ENCODE measurements around the gene TEX48.

The TEX48 gene

DNA sequence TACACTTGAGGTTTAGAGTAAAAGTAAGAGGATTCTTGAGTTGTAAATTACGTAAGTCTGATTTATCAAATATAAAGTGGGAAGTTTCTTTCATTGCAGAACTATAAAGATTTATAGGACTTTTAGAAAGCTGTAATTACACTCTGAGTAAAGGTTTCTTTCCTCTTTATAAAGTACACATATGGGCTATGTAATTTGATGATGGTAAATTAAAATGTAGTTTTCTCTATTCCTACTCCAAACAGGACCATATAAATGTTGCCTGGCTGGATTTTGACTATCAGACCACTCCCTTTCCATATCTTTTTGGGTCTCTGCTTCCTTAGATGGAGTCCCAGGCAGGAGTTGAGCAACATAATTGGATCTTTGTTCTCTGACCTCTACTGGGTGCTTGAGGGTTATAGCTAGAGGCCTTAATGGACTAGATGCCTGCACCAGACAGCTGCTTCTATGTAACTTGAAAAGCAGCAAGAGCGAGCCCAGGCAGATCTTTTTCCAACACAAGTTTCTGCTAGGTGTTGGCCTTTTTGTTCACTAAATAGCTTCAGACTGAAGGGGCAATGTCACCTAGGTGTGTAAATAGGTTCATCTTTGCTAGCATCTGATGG lies 11.4 kb upstream of the TEX48 start:
- DNase-seq (ENCODE audit: low read depth in 3 of 3) = no peak

DNA sequence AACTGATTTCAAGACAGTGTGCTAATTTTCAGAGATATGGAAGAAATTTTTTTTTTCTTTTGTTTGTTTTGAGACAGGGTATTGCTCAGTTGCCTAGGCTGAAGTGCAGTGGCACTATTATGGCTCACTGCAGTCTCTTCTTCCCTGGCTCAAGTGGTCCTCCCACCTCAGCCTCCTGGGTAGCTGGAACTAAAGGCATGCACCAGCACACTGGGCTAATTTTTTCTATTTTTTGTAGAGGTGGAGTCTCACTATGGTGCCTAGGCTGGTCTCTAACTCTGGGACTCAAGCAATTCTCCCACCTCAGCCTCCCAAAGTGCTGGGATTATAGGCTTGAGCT lies 9.9 kb upstream of the TEX48 start:
- no peak for DNase-seq (ENCODE audit: low read depth in 3 of 3)

DNA sequence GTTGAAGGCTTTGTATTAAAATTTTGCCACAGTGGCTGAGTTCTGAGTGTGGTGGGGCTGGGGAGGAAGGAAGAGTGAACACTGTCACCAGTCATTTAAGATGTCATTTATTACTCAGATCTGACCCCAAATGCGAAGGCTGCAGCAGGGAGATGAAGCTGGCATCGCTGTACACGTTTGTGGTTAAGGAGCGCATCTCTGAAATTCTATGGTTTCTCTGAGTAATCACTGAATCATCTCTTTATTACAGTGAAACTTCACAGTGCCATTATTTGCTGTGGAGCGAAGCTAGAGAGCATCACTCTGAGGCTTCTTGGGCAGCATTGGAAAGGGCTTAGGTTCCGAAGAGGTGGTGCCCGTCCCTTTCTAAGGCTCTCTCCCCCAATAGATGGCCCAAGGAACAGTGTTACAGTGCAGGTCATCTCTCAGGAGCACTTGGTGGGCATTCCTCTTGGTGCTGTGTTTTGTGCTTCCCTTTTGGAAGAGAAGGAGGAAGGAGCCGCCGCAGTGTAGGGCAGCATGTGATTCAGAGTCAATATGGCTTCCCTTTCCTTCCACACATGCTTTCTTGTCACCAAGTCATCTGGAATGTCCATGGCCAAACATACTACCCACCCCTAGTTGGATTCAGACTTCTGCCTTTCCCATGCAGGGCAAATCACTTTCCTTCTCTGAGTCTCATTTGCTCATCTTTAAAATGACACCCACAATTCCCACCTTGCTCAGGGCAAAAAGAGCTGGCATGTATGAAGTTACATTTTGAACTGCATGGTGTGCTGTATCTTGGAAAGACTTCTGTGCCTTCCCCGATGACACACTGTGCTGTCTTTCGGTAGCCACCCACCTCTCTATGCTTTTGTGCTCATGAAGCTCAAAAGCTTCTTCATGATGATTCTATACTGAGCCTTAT lies 9.3 kb upstream of the TEX48 start:
- peak in 2 of 3 experiments; percentile 50 to 56 for DNase-seq (ENCODE audit: low read depth in 3 of 3)

DNA sequence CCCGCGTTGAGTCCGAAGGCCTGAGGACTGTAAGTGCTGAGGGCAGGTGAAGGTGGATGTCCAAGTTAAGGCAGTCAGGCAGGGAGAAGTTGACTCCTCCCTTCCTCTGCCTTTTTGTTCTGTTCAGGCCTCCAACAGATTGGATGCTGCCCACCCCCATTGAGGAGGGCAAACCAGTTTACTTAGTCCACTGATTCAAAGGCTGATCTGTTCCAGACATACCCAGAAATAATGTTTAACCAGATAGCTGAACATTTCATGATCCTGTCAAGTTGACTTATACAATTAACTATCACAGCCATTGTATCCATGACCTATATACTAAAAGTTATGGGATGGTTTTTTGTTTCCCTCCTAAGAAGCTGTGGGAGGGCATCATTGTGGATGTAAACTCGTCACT lies 8.3 kb upstream of the TEX48 start:
- DNase-seq (ENCODE audit: low read depth in 3 of 3) = no peak

DNA sequence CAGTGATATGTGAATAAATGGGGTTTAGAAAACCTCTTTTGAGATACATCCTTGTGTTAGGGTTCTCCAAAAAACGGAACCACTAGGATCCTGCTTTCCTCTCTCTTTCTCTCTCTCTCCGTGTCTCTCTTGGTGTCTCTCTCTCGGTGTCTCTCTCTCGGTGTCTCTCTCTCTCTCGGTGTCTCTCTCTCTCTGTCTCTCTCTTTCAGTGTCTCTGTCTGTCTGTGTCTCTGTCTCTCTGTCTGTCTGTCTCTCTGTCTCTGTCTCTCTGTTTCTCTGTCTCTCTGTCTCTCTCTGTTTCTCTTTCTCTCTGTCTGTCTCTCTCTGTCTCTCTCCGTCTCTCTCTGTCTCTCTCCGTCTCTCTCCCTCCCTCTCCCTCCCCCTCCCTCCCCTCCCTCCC lies 7.8 kb upstream of the TEX48 start:
- DNase-seq (ENCODE audit: low read depth in 3 of 3) = no peak

DNA sequence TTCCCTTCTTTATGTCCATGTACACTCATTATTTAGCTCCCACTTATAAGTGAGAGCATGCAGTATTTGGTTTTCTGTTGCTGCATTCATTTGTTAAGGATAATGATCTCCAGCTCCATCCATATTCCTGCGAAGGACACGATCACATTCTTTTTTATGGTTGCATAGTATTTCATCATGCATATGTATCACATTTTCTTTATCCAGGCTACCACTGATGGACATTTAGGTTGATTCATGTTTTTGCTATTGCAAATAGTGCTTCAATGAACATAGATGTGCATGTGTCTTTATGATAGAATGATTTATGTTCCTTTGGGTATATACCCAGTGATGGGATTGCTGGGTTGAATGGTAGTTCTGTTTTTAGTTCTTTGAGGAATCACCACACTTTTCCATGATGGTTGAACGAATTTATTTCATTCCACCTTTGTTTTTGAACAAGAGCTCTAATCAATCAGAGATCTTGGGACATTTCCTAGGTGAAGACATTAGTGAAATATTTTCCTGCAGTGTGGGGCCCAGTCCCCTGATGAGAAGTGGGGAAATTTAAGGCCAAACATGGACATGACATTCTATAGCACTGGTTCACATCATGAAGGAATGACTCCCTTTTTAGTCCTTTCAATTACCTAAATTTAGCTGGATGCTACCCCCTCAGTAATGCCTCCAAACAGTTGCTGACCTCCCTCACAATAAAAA lies 7.1 kb upstream of the TEX48 start:
- no peak for DNase-seq (ENCODE audit: low read depth in 3 of 3)

DNA sequence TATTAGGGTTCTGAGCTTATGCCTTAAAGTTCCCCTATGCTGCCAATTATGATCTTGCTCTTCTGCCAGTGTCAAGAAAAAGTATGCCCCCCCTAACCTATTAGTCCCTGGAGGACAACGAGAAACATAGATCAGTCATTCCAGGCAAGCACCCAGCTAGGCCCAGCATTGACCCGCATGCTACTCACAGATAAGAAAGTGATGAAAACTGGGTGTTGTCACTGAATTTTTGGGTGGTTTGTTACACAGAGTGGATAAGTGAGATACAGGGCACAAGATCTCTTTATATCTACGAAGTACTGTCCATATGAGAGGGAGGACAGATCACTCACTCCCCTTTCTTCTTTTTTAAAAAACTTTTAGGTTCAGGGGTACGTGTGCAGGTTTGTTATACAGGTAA lies 6.4 kb upstream of the TEX48 start:
- DNase-seq (ENCODE audit: low read depth in 3 of 3) = no peak

DNA sequence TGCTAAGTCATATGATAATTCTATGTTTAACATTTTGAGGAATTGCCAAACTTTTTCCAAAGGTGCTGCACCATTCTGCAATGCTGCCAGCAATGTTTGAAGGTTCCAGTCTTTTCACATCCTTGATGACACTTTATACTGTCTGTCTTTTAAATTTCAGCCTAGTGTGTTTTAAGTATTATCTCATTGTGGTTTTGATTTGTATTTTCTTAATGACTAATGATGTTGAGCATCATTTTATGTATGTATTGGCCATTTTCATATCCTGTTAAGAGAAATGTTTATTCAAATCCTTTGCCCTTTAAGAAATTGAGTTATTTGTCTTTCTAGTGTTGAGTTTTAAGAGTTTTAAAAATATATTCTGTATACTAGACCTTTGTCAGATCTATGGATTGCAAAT lies 5.0 kb upstream of the TEX48 start:
- no peak for DNase-seq (ENCODE audit: low read depth in 3 of 3)

DNA sequence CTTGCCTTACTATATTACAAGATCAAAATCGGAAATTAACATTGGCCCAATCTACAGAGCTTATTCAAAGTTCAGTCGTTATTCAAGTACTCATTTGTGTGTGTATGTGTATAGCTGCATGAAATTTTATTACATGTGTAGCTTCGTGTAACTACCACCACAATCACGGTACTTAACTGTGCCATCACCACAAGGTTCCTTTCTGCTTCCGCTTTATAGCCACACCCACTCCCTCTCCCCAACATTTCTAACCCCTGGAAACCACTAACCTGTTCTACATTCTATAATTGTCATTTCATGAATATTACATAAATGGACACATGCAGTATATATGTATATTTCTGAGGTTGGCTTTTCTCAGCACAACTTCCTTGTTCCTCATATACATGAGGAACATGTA lies 4.0 kb upstream of the TEX48 start:
- DNase-seq (ENCODE audit: low read depth in 3 of 3) = no peak

DNA sequence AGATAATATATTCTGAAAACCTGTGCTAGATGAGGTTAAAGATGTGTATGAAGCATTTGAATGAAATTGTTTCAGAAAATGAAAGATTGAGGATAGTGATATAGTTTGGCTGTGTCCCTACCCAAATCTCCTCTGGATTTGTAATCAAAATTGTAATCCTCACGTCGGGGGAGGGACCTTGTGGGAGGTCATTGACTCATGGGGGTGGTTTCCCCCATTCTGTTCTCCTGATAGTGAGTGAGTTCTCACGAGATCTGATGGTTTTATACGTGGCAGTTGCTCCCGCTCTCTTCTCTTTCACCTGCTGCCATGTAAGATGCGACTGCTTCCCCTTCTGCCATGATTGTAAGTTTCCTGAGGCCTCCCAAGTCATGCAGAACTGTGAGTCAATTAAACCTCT lies 2.0 kb upstream of the TEX48 start:
- DNase-seq (ENCODE audit: low read depth in 3 of 3) = no peak

DNA sequence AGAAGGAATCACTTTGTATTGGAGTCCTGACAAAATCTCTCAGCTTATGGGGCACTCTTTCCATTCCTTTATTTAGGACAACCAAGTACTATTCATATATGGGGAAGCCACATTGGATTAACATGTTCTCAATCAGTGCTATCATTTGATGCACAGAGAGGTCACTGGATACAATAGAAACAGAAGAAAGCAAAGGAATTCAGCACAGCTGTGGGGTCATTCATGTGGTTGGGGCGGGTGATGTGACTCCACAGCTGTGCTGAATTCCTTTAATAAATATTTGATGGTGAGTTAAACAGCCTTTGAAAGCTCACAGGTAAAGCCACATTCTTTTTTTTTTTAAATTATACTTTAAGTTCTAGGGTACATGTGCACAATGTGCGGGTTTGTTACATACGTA lies 854 bp upstream of the TEX48 start:
- no peak for DNase-seq (ENCODE audit: low read depth in 3 of 3)

DNA sequence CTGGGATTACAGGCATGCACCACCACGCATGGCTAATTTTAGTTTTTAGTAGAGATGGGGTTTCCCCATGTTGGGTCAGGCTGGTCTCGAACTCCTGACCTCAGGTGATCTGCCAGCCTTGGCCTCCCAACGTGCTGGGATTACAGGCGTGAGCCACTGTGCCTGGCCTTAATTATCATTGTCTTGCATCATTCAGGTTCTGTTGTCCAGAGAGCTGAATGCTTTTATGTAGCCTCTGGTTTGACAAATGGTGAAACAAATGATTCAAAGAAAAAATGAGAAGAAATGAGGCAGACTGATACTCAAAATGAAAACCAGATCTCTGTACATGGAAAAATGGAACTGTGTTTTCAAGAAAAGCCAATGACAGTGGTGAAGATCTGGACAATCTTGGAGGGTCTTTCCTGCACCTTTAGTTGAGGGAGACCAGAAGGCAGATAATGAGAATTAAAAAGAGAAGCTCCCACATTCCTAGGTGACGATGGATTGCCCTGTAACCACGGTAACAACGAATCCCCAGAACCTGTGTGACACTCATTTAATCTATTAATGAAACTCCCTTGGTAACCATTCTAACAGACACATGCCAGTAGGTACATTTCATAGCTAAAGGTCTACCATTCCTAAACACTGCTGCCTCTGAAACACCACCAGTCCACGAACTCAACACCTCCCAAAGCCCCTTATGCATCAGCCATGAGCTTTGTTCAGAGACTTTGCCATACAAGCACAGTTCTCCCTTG lies 1.6 kb downstream of the TEX48 start:
- DNase-seq (ENCODE audit: low read depth in 3 of 3) = no peak

DNA sequence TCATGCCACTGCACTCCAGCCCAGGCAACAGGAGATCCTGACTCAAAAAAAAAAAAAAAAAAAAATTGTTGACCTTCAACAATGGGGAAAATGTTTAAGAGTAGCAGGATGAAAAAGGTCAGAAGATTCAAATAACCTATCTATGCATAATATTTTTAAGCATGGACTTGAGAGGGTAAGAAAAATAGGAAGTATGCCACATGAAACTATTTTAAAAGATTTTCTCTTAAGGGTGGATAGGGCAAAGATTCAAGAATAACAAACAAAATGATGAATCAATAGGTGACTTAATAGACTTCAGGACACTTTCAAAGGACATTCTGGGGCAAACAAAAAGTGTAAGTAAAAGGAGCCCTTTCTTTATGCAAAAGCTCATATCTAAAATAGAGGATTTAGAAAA lies 3.2 kb downstream of the TEX48 start:
- no peak for DNase-seq (ENCODE audit: low read depth in 3 of 3)

DNA sequence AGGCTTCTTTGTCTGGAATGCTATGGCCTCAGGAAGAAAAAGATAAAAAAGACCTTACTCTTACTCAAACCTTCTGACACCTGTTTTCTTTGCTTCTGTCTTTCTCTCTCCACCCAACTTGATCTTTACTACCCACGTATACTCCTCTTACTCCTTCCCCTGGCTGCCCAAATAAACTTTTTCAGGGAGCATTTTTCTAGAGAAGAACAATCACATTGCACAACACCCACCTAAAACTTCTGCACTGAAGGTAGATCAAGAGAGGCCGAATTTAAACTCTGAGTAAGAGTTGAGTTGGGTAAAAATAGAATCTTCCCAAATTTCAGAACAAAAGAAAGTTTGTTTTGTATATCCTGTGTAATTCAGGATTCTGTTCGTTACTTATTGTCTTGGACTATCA lies 3.9 kb downstream of the TEX48 start:
- no peak for DNase-seq (ENCODE audit: low read depth in 3 of 3)

DNA sequence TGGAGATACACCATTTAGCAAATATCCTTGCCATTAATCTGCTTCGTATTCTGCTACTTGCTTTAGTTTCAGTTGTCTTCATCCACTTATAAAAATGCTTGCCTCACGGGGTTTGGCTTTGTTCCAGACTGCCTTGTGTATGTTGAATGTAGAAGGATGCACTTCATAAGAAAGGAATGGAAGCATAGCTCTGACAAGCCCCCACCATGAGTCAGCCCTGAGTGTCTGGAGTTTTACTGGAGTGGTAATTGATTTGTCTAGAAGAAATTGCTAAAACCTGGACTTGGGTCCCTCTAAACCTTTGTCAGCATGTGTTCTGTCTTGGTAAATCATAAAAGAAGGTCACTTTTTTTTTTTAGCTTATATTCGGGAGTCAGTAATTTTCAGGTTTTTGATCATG lies 4.6 kb downstream of the TEX48 start:
- no peak for DNase-seq (ENCODE audit: low read depth in 3 of 3)

DNA sequence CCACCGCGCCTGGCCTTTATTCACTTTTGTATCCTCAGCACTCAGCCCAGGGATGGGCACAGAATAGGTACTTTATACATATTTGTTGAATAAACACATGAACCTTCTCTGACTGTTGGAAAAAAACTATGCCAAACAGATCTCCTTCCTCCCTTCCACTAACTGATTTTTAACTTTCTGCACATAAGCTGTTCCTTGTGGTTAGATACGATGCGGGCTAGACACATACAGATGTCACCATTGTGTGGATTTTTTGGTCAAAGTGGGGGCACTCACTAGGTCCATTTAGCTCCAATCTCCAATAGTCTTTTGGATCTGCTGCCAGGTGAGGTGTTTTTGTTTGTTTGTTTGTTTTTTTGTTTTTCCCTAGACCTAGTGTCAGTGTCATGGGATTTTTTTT lies 5.1 kb downstream of the TEX48 start:
- DNase-seq (ENCODE audit: low read depth in 3 of 3) = no peak

DNA sequence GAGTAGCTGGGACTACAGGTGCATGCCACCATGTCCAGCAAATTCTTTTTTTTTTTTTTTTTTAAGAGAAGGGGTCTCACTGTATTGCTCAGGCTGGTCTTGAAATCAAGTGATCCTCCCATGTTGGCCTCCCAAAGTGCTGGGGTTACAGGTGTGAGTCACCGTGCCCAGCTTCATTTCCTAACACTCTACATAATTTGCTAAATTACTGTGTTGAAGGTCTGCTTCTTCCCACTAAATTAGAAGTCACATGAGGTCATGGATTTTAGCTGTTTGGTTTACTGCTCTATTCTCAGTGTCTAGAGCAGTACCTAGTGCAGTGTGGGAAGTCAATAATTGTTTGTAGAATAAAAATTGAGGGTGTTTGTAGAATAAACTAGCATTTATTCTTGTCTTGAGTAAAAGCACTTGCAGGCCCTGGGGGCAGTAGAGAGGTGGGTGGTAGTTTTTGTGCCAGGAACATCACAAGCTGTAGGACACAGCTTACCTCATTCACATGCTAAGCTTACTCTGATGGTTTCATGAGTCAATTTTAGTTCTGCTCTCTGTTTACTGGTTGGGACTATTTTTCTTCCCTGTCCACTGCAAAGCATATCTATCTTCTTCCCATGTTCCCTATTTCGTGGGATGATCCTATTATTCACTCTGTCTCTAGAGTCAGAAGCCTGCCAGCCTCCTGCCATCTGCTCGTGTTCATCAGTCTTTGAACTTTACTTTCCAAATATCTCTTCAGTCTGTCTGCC lies 7.0 kb downstream of the TEX48 start:
- no peak for DNase-seq (ENCODE audit: low read depth in 3 of 3)

DNA sequence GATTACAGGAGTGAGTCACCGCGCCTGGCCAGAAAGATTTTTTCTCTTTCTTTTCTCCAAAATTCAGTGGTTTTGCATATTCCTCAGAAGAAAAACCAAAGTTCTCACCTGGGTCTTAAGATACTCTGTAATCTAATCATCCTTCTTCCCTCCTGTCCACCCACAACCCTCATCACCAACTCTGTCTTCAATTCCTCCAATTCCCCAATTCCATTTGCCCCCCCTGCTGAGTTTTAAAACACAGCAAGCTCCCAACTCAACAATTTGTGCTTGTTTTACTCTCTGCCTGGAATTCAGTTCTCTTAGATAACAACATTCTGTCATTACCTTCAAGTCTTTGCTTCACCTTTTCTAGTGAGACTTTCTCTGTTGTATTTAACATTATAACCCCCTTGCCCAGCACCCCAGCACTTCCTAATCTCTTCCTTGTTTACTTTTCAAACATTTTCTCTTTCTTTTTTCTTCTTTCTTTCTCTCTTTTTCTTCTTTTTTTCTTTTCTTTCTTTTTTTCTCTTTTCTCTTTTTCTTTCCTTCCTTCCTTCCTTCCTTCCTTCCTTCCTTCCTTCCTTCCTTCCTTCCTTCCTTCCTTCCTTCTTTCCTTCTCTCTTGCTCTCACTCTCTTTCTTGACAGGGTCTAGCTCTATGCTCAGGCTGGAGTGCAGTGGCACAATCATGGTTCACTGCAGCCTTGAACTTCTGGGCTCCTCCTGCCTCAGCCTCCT lies 7.8 kb downstream of the TEX48 start:
- no peak for DNase-seq (ENCODE audit: low read depth in 3 of 3)

DNA sequence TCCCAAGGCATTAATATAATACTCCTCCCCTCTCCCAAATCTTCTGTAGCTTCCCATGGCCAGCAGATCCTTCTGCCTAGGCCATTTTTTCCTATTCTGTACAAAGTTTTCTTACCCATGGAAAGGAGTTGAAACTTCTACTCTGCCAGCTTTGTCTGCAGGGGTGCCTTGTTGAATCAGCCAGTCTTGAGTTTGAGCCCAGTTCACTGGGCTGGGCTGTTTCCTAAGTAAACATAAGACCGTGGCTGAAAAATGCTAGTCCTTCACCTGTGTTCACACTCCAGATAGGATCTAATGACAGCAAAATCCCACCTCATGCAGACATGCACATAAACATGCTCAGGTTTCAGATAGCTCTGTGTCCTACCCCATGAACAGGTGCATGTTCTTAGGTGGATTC lies 10.4 kb downstream of the TEX48 start:
- no peak for DNase-seq (ENCODE audit: low read depth in 3 of 3)

DNA sequence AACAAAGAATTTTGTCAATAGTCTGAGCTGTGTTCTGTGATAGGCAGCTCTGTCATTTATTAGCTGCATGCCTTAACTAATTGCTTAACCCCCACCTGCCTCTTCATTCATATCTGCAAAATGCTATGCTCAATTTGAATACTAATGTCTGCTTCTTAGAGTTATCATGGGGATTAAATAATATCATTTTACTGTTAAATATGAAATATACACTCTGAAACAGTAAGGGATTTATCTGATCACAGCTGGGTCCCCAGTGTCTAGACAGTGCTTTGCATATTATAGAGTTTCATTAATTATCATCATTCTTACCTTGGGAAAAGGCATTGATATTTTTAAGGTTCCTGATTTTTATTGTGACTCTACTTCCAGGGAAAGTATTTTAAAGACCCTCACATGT lies 12.0 kb downstream of the TEX48 start:
- DNase-seq (ENCODE audit: low read depth in 3 of 3) = no peak

DNA sequence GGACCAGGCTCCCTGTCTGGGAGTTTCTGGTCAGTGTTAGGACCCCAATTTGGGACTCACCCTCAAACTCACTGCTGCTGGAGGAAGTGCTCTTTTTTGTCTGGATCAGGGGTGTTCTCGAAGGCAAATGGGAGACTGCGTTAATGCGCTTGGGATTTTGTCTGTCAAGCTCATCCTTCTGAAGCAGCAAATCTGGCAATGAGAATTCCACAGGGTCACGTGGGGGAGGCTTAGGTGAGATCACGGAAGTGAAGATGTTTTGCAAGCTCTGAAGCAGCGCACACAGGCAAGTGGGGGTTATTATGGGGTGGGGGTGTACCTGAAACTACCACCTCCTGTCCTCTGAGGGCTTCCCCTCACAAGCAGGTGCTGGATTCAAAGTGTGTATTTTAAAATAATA lies 13.8 kb downstream of the TEX48 start:
- DNase-seq (ENCODE audit: low read depth in 3 of 3) = no peak
